Activated CD4-positive, alpha-beta T cell treated with anti-CD3 and anti-CD28 coated beads, Interleukin-2, amount 10 ng/mL, durations not matched to agents 24 days and 14 days (primary cell): ENCODE measurements around the gene KCTD10. TPM values are rescaled to one million over a fixed set of nuclear protein-coding genes. Genes with fewer than 3 reads are reported as not detected.
"Not testable (repeated sequence)": the region's sequence is repeated elsewhere in the genome, so short reads cannot be mapped to it uniquely, and the experiment has no call there.

Experiments
- DNase-seq: peaks from one replicate; pipeline ENCODE4 v3.0.0; 2022
- H3K27ac Mint-ChIP-seq: one replicate; pipeline ENCODE4 v1.8.0; 2022; ENCODE audit warnings: mild to moderate bottlenecking, mixed read lengths
- H3K27me3 Mint-ChIP-seq: one replicate; pipeline ENCODE4 v1.8.0; 2022; ENCODE audit warnings: mixed read lengths
- H3K36me3 Mint-ChIP-seq: one replicate; pipeline ENCODE4 v1.8.0; 2022; ENCODE audit warnings: low read depth, mild to moderate bottlenecking, mixed read lengths
- H3K4me1 Mint-ChIP-seq: one replicate; pipeline ENCODE4 v1.8.0; 2021; ENCODE audit warnings: mixed read lengths
- H3K4me3 Mint-ChIP-seq: one replicate; pipeline ENCODE4 v1.8.0; 2022; ENCODE audit warnings: mild to moderate bottlenecking, moderate library complexity, mixed read lengths
- H3K9me3 Mint-ChIP-seq: one replicate; pipeline ENCODE4 v1.8.0; 2021; ENCODE audit warnings: mixed read lengths
- intact Hi-C: fragments of 100-400 bp; cut with micrococcal nuclease; formaldehyde crosslinking; loops from one replicate; pipeline ENCODE4 v1.15.1; 2023
- total RNA-seq: library from RNA; stranded (reverse); gene quantifications from 2 replicates; pipeline ENCODE4 v1.2.3, GENCODE V29; 2022

KCTD10 gene
- total RNA-seq, 1 donor from 2014 or later: 48.5 TPM

- no peaks in the 10 kb centered on the region for H3K27me3 Mint-ChIP-seq
- no peaks in the 10 kb centered on the region for H3K36me3 Mint-ChIP-seq
- DNase-seq: no peak
- intact Hi-C loops: no loop called here
- no peak overlapping the region for H3K27ac Mint-ChIP-seq
- H3K4me3 Mint-ChIP-seq: no peak overlapping the region
- H3K9me3 Mint-ChIP-seq: no peaks in the 10 kb centered on the region
- H3K4me1 Mint-ChIP-seq: no peaks in the 10 kb centered on the region
These were observed 33.3 kb downstream of the KCTD10 start for GRCh38 chr12:109443794-109444193.

- Mint-ChIP-seq H3K4me1 (no peaks in the 10 kb centered on the region), H3K4me3 (no peak overlapping the region), H3K27me3 (no peaks in the 10 kb centered on the region), H3K36me3 (no peaks in the 10 kb centered on the region), H3K9me3 (no peaks in the 10 kb centered on the region), H3K27ac (no peak overlapping the region)
- intact Hi-C loops: no loop called here
- no peak for DNase-seq
These were observed 36.1 kb downstream of the KCTD10 start for GRCh38 chr12:109440851-109441490.

GRCh38 chr12:109439951-109440350 is 37.1 kb downstream of the KCTD10 start:
- DNase-seq, H3K27me3 Mint-ChIP-seq, H3K27ac Mint-ChIP-seq, H3K4me1 Mint-ChIP-seq, H3K9me3 Mint-ChIP-seq, H3K4me3 Mint-ChIP-seq, H3K36me3 Mint-ChIP-seq, intact Hi-C loops: not testable (repeated sequence)

GRCh38 chr12:109439181-109439580 is 37.9 kb downstream of the KCTD10 start:
- no peaks in the 10 kb centered on the region for H3K9me3 Mint-ChIP-seq
- H3K27me3 Mint-ChIP-seq: no peaks in the 10 kb centered on the region
- no peaks in the 10 kb centered on the region for H3K36me3 Mint-ChIP-seq
- H3K27ac Mint-ChIP-seq: no peak overlapping the region
- intact Hi-C loops: no loop called here
- no peaks in the 10 kb centered on the region for H3K4me1 Mint-ChIP-seq
- DNase-seq: no peak
- no peak overlapping the region for H3K4me3 Mint-ChIP-seq

GRCh38 chr12:109436188-109436560 is 40.9 kb downstream of the KCTD10 start:
- no peak overlapping the region for H3K4me3 Mint-ChIP-seq
- no peaks in the 10 kb centered on the region for H3K9me3 Mint-ChIP-seq
- no peak overlapping the region for H3K27ac Mint-ChIP-seq
- intact Hi-C loops: no loop called here
- H3K36me3 Mint-ChIP-seq: no peaks in the 10 kb centered on the region
- DNase-seq: no peak
- peaks cover 8% of the 10 kb centered on the region for H3K4me1 Mint-ChIP-seq
- no peaks in the 10 kb centered on the region for H3K27me3 Mint-ChIP-seq

GRCh38 chr12:109435428-109436187 is 41.5 kb downstream of the KCTD10 start:
- DNase-seq: no peak
- no peaks in the 10 kb centered on the region for H3K9me3 Mint-ChIP-seq
- no peaks in the 10 kb centered on the region for H3K36me3 Mint-ChIP-seq
- no peak overlapping the region for H3K27ac Mint-ChIP-seq
- H3K4me1 Mint-ChIP-seq: peaks cover 8% of the 10 kb centered on the region
- H3K4me3 Mint-ChIP-seq: no peak overlapping the region
- intact Hi-C loops: no loop called here
- no peaks in the 10 kb centered on the region for H3K27me3 Mint-ChIP-seq

GRCh38 chr12:109434582-109434981 is 42.5 kb downstream of the KCTD10 start:
- DNase-seq: no peak
- H3K4me1 Mint-ChIP-seq: peaks cover 8% of the 10 kb centered on the region
- H3K36me3 Mint-ChIP-seq: no peaks in the 10 kb centered on the region
- intact Hi-C loops: no loop called here
- no peaks in the 10 kb centered on the region for H3K9me3 Mint-ChIP-seq
- H3K27me3 Mint-ChIP-seq: no peaks in the 10 kb centered on the region
- no peak overlapping the region for H3K27ac Mint-ChIP-seq
- H3K4me3 Mint-ChIP-seq: no peak overlapping the region

- DNase-seq: no peak
- Mint-ChIP-seq H3K4me3 (no peak overlapping the region), H3K27me3 (no peaks in the 10 kb centered on the region), H3K36me3 (no peaks in the 10 kb centered on the region), H3K9me3 (no peaks in the 10 kb centered on the region), H3K4me1 (peaks cover 8% of the 10 kb centered on the region), H3K27ac (no peak overlapping the region)
- intact Hi-C loops: loop anchor here (1.0 kb wide), 1 partner anchor 342 kb away; no protein-coding TSS in a partner anchor
These were observed 43.5 kb downstream of the KCTD10 start for GRCh38 chr12:109433618-109434017.

- peaks cover 8% of the 10 kb centered on the region for H3K4me1 Mint-ChIP-seq
- no peaks in the 10 kb centered on the region for H3K27me3 Mint-ChIP-seq
- no peaks in the 10 kb centered on the region for H3K36me3 Mint-ChIP-seq
- no peaks in the 10 kb centered on the region for H3K9me3 Mint-ChIP-seq
- intact Hi-C loops: loop anchor here (1.0 kb wide), 1 partner anchor 342 kb away; no protein-coding TSS in a partner anchor
- DNase-seq: peak; percentile 94
- peak overlapping the region; percentile 41 for H3K27ac Mint-ChIP-seq
- H3K4me3 Mint-ChIP-seq: no peak overlapping the region
These were observed 44.2 kb downstream of the KCTD10 start for GRCh38 chr12:109432842-109433304.

GRCh38 chr12:109432431-109432830 is 44.7 kb downstream of the KCTD10 start:
- Mint-ChIP-seq H3K9me3 (no peaks in the 10 kb centered on the region), H3K4me1 (peaks cover 8% of the 10 kb centered on the region), H3K27me3 (no peaks in the 10 kb centered on the region), H3K36me3 (no peaks in the 10 kb centered on the region), H3K4me3 (no peak overlapping the region), H3K27ac (peak overlapping the region; percentile 41)
- no peak for DNase-seq
- intact Hi-C loops: no loop called here

GRCh38 chr12:109430244-109430643 is 46.9 kb downstream of the KCTD10 start:
- Mint-ChIP-seq H3K36me3 (no peaks in the 10 kb centered on the region), H3K9me3 (no peaks in the 10 kb centered on the region), H3K27me3 (no peaks in the 10 kb centered on the region), H3K27ac (no peak overlapping the region), H3K4me3 (no peak overlapping the region), H3K4me1 (peaks cover 8% of the 10 kb centered on the region)
- intact Hi-C loops: no loop called here
- no peak for DNase-seq

- not testable (repeated sequence) for H3K9me3 Mint-ChIP-seq, DNase-seq, H3K4me1 Mint-ChIP-seq, H3K36me3 Mint-ChIP-seq, H3K4me3 Mint-ChIP-seq, H3K27me3 Mint-ChIP-seq, H3K27ac Mint-ChIP-seq
- intact Hi-C loops: loop anchor here (1.0 to 5.0 kb wide), 3 partner anchors 48 to 416 kb away; partner anchors contain the start of genes KCTD10 and UBE3B
These were observed 48.3 kb downstream of the KCTD10 start for GRCh38 chr12:109428804-109429203.

- intact Hi-C loops: loop anchor here (1.0 to 5.0 kb wide), 3 partner anchors 49 to 417 kb away; partner anchors contain the start of genes KCTD10 and UBE3B
- DNase-seq: peak; percentile 92
- H3K27ac Mint-ChIP-seq: no peak overlapping the region
- no peaks in the 10 kb centered on the region for H3K36me3 Mint-ChIP-seq
- peaks cover 5% of the 10 kb centered on the region for H3K4me1 Mint-ChIP-seq
- no peak overlapping the region for H3K4me3 Mint-ChIP-seq
- H3K9me3 Mint-ChIP-seq: no peaks in the 10 kb centered on the region
- H3K27me3 Mint-ChIP-seq: peaks cover 3% of the 10 kb centered on the region
These were observed 49.0 kb downstream of the KCTD10 start for GRCh38 chr12:109428037-109428629.

- Mint-ChIP-seq H3K27ac (no peak overlapping the region), H3K4me3 (no peak overlapping the region), H3K36me3 (no peaks in the 10 kb centered on the region), H3K4me1 (no peaks in the 10 kb centered on the region), H3K9me3 (no peaks in the 10 kb centered on the region), H3K27me3 (peaks cover 3% of the 10 kb centered on the region)
- intact Hi-C loops: no loop called here
- DNase-seq: no peak
These were observed 53.7 kb downstream of the KCTD10 start for GRCh38 chr12:109423392-109423791.
